GM19043 (cell line): ENCODE measurements around the gene NR1D1.

Experiments
- ATAC-seq: cut with Tn5 transposase; IDR thresholded peaks from one replicate; pipeline ENCODE4 v1.9.1; 2021; ENCODE audit warnings: low read depth; ENCODE audit not compliant: unreplicated experiment

NR1D1 gene

GRCh38 chr17:40111221-40112128 is 11.1 kb upstream of the NR1D1 start:
- ATAC-seq = no peak

- no peak for ATAC-seq
Observed at GRCh38 chr17:40110026-40110845, 9.8 kb upstream of the NR1D1 start.

GRCh38 chr17:40108970-40109824 is 8.8 kb upstream of the NR1D1 start:
- no peak for ATAC-seq

- ATAC-seq = no peak
Observed at GRCh38 chr17:40107522-40108174, 7.3 kb upstream of the NR1D1 start.

- no peak for ATAC-seq
Observed at GRCh38 chr17:40106760-40107521, 6.6 kb upstream of the NR1D1 start.

GRCh38 chr17:40105861-40106759 is 5.7 kb upstream of the NR1D1 start:
- ATAC-seq = no peak

GRCh38 chr17:40104594-40105486 is 4.5 kb upstream of the NR1D1 start:
- no peak for ATAC-seq

GRCh38 chr17:40103688-40104087 is 3.3 kb upstream of the NR1D1 start:
- no peak for ATAC-seq

GRCh38 chr17:40103071-40103661 is 2.8 kb upstream of the NR1D1 start:
- ATAC-seq = no peak

GRCh38 chr17:40101367-40102210 is 1.2 kb upstream of the NR1D1 start:
- no peak for ATAC-seq

GRCh38 chr17:40100669-40101366 is 429 bp upstream of the NR1D1 start:
- no peak for ATAC-seq

GRCh38 chr17:40099619-40100418 is 570 bp downstream of the NR1D1 start:
- ATAC-seq = no peak

- peak; percentile 38 for ATAC-seq
Observed at GRCh38 chr17:40098846-40099618, 1.4 kb downstream of the NR1D1 start.
